ENCODE measurements around the gene SYNM.

SYNM gene

GRCh38 chr15:99174567-99175395 is 69.9 kb downstream of the SYNM start:
- no peak for TF ChIP-seq CTCF (IDR thresholded peaks at IDR 0.05; ENCODE audit: control insufficient read depth, insufficient read depth, low read depth, low read length, missing control alignments)
- no peak overlapping the region for H3K4me3 ChIP-seq (ENCODE audit: control insufficient read depth, low read depth, low read length)
- DNase-seq (ENCODE audit: low read depth) = no peak

- TF ChIP-seq CTCF (IDR thresholded peaks at IDR 0.05; ENCODE audit: control insufficient read depth, insufficient read depth, low read depth, low read length, missing control alignments) = no peak
- DNase-seq (ENCODE audit: low read depth) = no peak
- H3K4me3 ChIP-seq (ENCODE audit: control insufficient read depth, low read depth, low read length) = no peak overlapping the region
Observed at GRCh38 chr15:99176757-99177156, 71.9 kb downstream of the SYNM start.

- H3K4me3 ChIP-seq (ENCODE audit: control insufficient read depth, low read depth, low read length) = no peak overlapping the region
- no peak for TF ChIP-seq CTCF (IDR thresholded peaks at IDR 0.05; ENCODE audit: control insufficient read depth, insufficient read depth, low read depth, low read length, missing control alignments)
- no peak for DNase-seq (ENCODE audit: low read depth)
Observed at GRCh38 chr15:99177679-99178078, 72.8 kb downstream of the SYNM start.

- no peak overlapping the region for H3K4me3 ChIP-seq (ENCODE audit: control insufficient read depth, low read depth, low read length)
- TF ChIP-seq CTCF (IDR thresholded peaks at IDR 0.05; ENCODE audit: control insufficient read depth, insufficient read depth, low read depth, low read length, missing control alignments) = no peak
- DNase-seq (ENCODE audit: low read depth) = no peak
Observed at GRCh38 chr15:99180086-99180963, 75.4 kb downstream of the SYNM start.

- no peak for TF ChIP-seq CTCF (IDR thresholded peaks at IDR 0.05; ENCODE audit: control insufficient read depth, insufficient read depth, low read depth, low read length, missing control alignments)
Observed at GRCh38 chr15:99180964-99181306, 76.1 kb downstream of the SYNM start.

GRCh38 chr15:99181545-99181971 is 76.7 kb downstream of the SYNM start:
- no peak overlapping the region for H3K4me3 ChIP-seq (ENCODE audit: control insufficient read depth, low read depth, low read length)
- no peak for TF ChIP-seq CTCF (IDR thresholded peaks at IDR 0.05; ENCODE audit: control insufficient read depth, insufficient read depth, low read depth, low read length, missing control alignments)
- DNase-seq (ENCODE audit: low read depth) = no peak

More at GRCh38 chr15:99180964-99181306, 76.1 kb downstream of the SYNM start:
- no peak overlapping the region for H3K4me3 ChIP-seq (ENCODE audit: control insufficient read depth, low read depth, low read length)
- DNase-seq (ENCODE audit: low read depth) = no peak
